ENCODE results near the gene ANKS1B. TPM values are rescaled to one million over a fixed set of nuclear protein-coding genes. Genes with fewer than 3 reads are reported as not detected.
"Not testable (repeated sequence)": the region's sequence is repeated elsewhere in the genome, so short reads cannot be mapped to it uniquely, and the experiment has no call there.

ANKS1B gene
- polyA plus RNA-seq, 6 donors from 2014 or later = not detected

DNA sequence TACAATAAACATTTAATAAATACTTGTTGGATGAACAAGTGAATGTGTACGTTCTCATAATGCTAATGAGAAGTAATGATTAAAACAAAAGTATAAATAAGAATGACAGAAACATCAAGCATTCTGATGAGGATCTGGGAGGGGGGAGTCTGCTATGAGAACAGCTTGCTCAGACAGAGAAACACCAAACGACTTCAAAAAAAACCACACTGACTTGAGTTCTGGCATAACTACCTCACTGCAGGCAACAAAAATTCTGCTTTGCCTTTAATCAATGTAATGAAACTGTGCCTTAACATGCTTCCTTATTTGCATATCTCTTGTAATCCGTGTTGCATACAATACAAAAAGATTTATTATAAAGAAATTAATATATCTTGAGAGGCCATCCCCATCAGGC is 632.5 kb downstream of the ANKS1B start:
- Mint-ChIP-seq H3K27me3 (no peaks in the 10 kb centered on the region), H3K4me1 (no peaks in the 10 kb centered on the region), H3K9me3 (peaks cover 0 to 2% (median 0%) of the 10 kb centered on the region in 7 donors), H3K36me3 (no peaks in the 10 kb centered on the region), H3K27ac (no peak overlapping the region), H3K4me3 (no peak overlapping the region)
- DNase-seq (no peak), ATAC-seq (ENCODE audit: low read depth in 2 of 2) (no peak)

DNA sequence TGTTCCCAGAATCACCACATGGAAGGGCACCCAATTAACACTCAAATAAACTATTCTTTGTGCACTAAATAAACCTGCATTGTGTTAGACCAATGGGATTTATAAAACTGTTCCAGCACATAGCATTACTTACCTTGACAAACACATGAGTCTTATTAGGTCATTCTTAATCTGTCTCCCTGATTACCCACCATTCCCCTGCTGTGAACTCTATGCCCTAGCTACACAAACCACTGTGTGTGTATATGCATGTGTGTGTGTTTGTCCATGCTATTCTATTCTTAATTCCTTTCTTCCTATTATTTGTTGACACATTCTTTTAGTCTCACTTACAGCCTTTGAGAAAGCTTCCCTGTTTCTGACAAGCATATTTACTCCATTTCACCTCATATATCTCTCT is 640.8 kb downstream of the ANKS1B start:
- H3K36me3 Mint-ChIP-seq = no peaks in the 10 kb centered on the region
- peaks cover 0 to 6% (median 2%) of the 10 kb centered on the region in 7 donors for H3K9me3 Mint-ChIP-seq
- DNase-seq (no peak), ATAC-seq (ENCODE audit: low read depth in 2 of 2) (no peak)
- no peak overlapping the region for H3K4me3 Mint-ChIP-seq
- H3K4me1 Mint-ChIP-seq = no peaks in the 10 kb centered on the region
- no peak overlapping the region for H3K27ac Mint-ChIP-seq
- peaks cover 0 to 9% (median 0%) of the 10 kb centered on the region in 3 donors for H3K27me3 Mint-ChIP-seq

DNA sequence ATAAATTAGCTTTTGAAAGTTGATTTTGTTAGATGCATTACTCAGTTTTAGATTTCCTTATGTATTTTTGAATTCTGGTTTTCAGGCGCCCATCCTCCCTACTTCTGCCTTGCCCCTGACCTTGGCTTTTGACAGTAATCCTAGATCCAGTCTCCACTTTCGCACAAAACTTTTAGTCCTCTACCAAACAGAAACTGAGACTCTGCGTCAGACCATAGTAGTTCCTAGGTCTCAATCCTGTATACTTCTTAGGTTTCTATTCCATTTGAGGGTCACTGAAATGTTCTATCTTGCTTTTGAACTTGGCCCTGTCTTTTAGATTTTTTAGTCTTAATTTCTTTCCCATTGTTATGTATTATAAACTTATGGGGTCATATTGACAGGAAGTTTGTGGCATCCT is 645.1 kb downstream of the ANKS1B start:
- H3K4me1 Mint-ChIP-seq = no peaks in the 10 kb centered on the region
- H3K9me3 Mint-ChIP-seq = peaks cover 0 to 14% (median 4%) of the 10 kb centered on the region in 7 donors
- ATAC-seq (ENCODE audit: low read depth in 2 of 2) = no peak

GRCh38 chr12:99334285-99335056 is 650.3 kb downstream of the ANKS1B start:
- DNase-seq = no peak
- no peak overlapping the region for H3K4me3 Mint-ChIP-seq
- H3K36me3 Mint-ChIP-seq = no peaks in the 10 kb centered on the region
- no peak for ATAC-seq (ENCODE audit: low read depth in 2 of 2)
- H3K27me3 Mint-ChIP-seq = no peaks in the 10 kb centered on the region
- H3K9me3 Mint-ChIP-seq = peaks cover 0 to 14% (median 4%) of the 10 kb centered on the region in 7 donors
- H3K4me1 Mint-ChIP-seq = no peaks in the 10 kb centered on the region
- no peak overlapping the region for H3K27ac Mint-ChIP-seq

More for the DNA sequence above, 645.1 kb downstream of the ANKS1B start:
- H3K36me3 Mint-ChIP-seq = no peaks in the 10 kb centered on the region
- H3K4me3 Mint-ChIP-seq = no peak overlapping the region
- no peak for DNase-seq
- no peak overlapping the region for H3K27ac Mint-ChIP-seq
- H3K27me3 Mint-ChIP-seq = peaks cover 0 to 9% (median 0%) of the 10 kb centered on the region in 3 donors

GRCh38 chr12:99332936-99333591 is 651.7 kb downstream of the ANKS1B start:
- Mint-ChIP-seq H3K27ac (no peak overlapping the region), H3K9me3 (peaks cover 0 to 11% (median 3%) of the 10 kb centered on the region in 7 donors), H3K36me3 (no peaks in the 10 kb centered on the region), H3K4me1 (no peaks in the 10 kb centered on the region), H3K27me3 (no peaks in the 10 kb centered on the region), H3K4me3 (no peak overlapping the region)
- no peak for ATAC-seq (ENCODE audit: low read depth in 2 of 2)
- no peak for DNase-seq

GRCh38 chr12:99330216-99330615 is 654.5 kb downstream of the ANKS1B start:
- Mint-ChIP-seq H3K4me1 (no peaks in the 10 kb centered on the region), H3K9me3 (peaks cover 0 to 10% (median 2%) of the 10 kb centered on the region in 7 donors), H3K27me3 (no peaks in the 10 kb centered on the region), H3K36me3 (no peaks in the 10 kb centered on the region), H3K4me3 (no peak overlapping the region), H3K27ac (no peak overlapping the region)
- DNase-seq (no peak), ATAC-seq (ENCODE audit: low read depth in 2 of 2) (no peak)

DNA sequence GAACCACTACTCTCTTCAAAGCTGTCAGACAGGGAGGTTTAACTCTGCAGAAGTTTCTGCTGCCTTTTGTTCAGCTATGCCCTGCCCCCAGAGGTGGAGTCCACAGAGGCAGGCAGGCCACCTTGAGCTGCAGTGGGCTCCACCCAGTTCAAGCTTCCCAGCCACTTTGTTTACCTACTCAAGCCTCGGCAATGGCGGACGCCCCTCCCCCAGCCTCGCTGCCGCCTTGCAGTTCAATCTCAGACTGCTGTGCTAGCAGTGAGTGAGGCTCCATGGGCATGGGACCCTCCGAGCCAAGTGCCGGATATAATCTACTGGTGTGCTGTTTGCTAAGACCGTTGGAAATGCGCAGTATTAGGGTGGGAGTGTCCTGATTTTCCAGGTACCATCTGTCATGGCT is 663.5 kb downstream of the ANKS1B start:
- not testable (repeated sequence) for H3K4me3 Mint-ChIP-seq; H3K27ac Mint-ChIP-seq; H3K36me3 Mint-ChIP-seq; ATAC-seq (ENCODE audit: low read depth in 2 of 2); DNase-seq; H3K27me3 Mint-ChIP-seq; H3K4me1 Mint-ChIP-seq
- H3K9me3 Mint-ChIP-seq = peaks cover 8 to 30% (median 13%) of the 10 kb centered on the region in 7 donors

DNA sequence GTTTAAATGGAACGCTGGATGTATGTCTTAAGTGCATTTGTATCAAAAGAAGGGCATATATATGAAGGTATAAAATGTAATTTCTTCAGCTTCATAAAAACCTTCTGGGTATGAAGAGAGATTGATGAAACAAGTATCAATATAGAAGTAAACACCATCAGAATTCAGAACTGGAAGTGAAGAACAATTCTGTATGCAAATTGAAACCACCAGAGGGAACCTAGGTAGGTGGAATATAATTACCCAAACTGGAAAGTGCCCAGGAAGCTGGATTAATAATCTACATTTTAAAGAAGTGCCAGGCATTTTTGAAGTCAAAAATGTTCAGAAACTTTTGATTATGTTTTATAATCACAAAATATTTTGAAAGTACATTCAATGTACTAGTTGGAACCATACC is 673.4 kb downstream of the ANKS1B start:
- Mint-ChIP-seq H3K27ac (no peak overlapping the region), H3K27me3 (no peaks in the 10 kb centered on the region), H3K4me1 (no peaks in the 10 kb centered on the region), H3K36me3 (no peaks in the 10 kb centered on the region), H3K9me3 (peaks cover 0 to 15% (median 5%) of the 10 kb centered on the region in 7 donors), H3K4me3 (no peak overlapping the region)
- no peak for DNase-seq
- ATAC-seq (ENCODE audit: low read depth in 2 of 2) = no peak

- Mint-ChIP-seq H3K4me3 (no peak overlapping the region), H3K27me3 (no peaks in the 10 kb centered on the region), H3K27ac (no peak overlapping the region), H3K9me3 (peaks cover 0 to 15% (median 5%) of the 10 kb centered on the region in 7 donors), H3K36me3 (no peaks in the 10 kb centered on the region), H3K4me1 (no peaks in the 10 kb centered on the region)
- DNase-seq (no peak), ATAC-seq (ENCODE audit: low read depth in 2 of 2) (no peak)
Measured at GRCh38 chr12:99309812-99310211, 674.9 kb downstream of the ANKS1B start.

DNA sequence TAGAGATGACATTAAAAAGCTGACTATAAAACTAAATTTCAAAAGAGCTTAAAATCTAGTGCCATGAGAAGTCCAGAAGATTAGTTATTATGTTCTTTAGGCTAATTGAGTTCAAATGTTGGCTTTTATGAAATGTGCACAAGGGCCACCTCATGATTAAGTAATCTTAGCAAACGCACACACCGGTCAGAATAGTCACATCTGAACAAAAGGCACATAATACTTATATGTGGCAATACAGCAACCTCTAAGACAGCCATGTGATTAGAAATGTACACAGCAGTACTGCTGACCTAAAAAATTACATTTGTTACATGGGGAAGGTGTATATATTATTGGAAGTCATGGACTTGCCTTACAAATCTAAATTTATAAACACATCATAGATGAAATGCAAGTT is 681.9 kb downstream of the ANKS1B start:
- Mint-ChIP-seq H3K36me3 (no peaks in the 10 kb centered on the region), H3K4me3 (no peak overlapping the region)
- no peak for ATAC-seq (ENCODE audit: low read depth in 2 of 2)

GRCh38 chr12:99287136-99287535 is 697.6 kb downstream of the ANKS1B start:
- Mint-ChIP-seq H3K4me1 (no peaks in the 10 kb centered on the region), H3K27ac (no peak overlapping the region), H3K4me3 (no peak overlapping the region), H3K9me3 (peaks cover 4 to 41% (median 19%) of the 10 kb centered on the region in 7 donors), H3K27me3 (no peaks in the 10 kb centered on the region), H3K36me3 (peaks cover 0 to 5% of the 10 kb centered on the region in 2 donors)
- DNase-seq (no peak), ATAC-seq (ENCODE audit: low read depth in 2 of 2) (no peak)

More for the DNA sequence above, 681.9 kb downstream of the ANKS1B start:
- no peak for DNase-seq
- Mint-ChIP-seq H3K4me1 (no peaks in the 10 kb centered on the region), H3K27ac (no peak overlapping the region), H3K9me3 (peaks cover 0 to 6% (median 3%) of the 10 kb centered on the region in 7 donors), H3K27me3 (no peaks in the 10 kb centered on the region)

DNA sequence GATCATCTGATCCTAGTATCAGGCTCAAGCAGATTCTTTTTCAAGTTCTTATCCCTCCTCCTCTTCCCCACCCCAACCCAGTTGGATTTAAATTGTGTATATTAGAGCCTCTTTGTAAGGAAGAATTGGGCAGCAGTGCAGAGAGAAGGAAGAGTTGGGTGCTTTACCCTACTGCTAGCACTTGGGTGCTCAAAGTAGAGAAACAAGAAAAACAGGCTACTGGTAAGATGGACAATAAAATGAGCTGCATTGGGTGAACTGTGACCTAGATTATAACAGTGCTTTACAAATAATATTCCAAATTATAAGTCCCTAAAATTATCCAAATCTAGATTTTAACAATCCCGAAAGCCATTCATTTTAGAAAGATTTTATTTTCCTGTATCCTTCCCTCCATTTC is 700.6 kb downstream of the ANKS1B start:
- ATAC-seq (ENCODE audit: low read depth in 2 of 2) (no peak), DNase-seq (no peak)
- H3K36me3 Mint-ChIP-seq = no peaks in the 10 kb centered on the region
- no peak overlapping the region for H3K4me3 Mint-ChIP-seq
- H3K9me3 Mint-ChIP-seq = peaks cover 1 to 12% (median 5%) of the 10 kb centered on the region in 7 donors
- no peaks in the 10 kb centered on the region for H3K27me3 Mint-ChIP-seq
- no peaks in the 10 kb centered on the region for H3K4me1 Mint-ChIP-seq
- no peak overlapping the region for H3K27ac Mint-ChIP-seq

GRCh38 chr12:99282624-99283023 is 702.1 kb downstream of the ANKS1B start:
- no peak for ATAC-seq (ENCODE audit: low read depth in 2 of 2)

GRCh38 chr12:99282086-99282485 is 702.6 kb downstream of the ANKS1B start:
- Mint-ChIP-seq H3K36me3 (no peaks in the 10 kb centered on the region), H3K4me3 (no peak overlapping the region), H3K27ac (no peak overlapping the region)

More at GRCh38 chr12:99282624-99283023, 702.1 kb downstream of the ANKS1B start:
- no peak for DNase-seq
- Mint-ChIP-seq H3K4me1 (no peaks in the 10 kb centered on the region), H3K36me3 (no peaks in the 10 kb centered on the region), H3K27me3 (no peaks in the 10 kb centered on the region), H3K27ac (no peak overlapping the region), H3K4me3 (no peak overlapping the region), H3K9me3 (peaks cover 0 to 5% (median under 1%) of the 10 kb centered on the region in 7 donors)

More at GRCh38 chr12:99282086-99282485, 702.6 kb downstream of the ANKS1B start:
- H3K4me1 Mint-ChIP-seq = no peaks in the 10 kb centered on the region
- DNase-seq (no peak), ATAC-seq (ENCODE audit: low read depth in 2 of 2) (no peak)
- peaks cover 0 to 5% (median 0%) of the 10 kb centered on the region in 7 donors for H3K9me3 Mint-ChIP-seq
- no peaks in the 10 kb centered on the region for H3K27me3 Mint-ChIP-seq

All from naive B cell (primary cell).